HEK293T (cell line): ENCODE data around the gene ITSN2.

Source experiments
- ARNT ChIP-seq: fragments of 450-650 bp; IDR thresholded peaks from 2 replicates; pipeline ENCODE4 v1.6.1; 2017; ENCODE audit warnings: mild to moderate bottlenecking
- ELF4 ChIP-seq: fragments of 450-650 bp; IDR thresholded peaks from 2 replicates; pipeline ENCODE4 v1.6.1; 2017; ENCODE audit warnings: antibody characterized with exemption
- FOXA1 ChIP-seq: fragments of 450-650 bp; IDR thresholded peaks from 2 replicates; pipeline ENCODE4 v1.6.1; 2016; ENCODE audit warnings: mild to moderate bottlenecking
- L3MBTL2 ChIP-seq: fragments of 450-650 bp; conservative IDR thresholded peaks from 2 replicates; pipeline ENCODE4 v1.6.1; 2016; ENCODE audit warnings: mild to moderate bottlenecking
- NFRKB ChIP-seq: fragments of 450-650 bp; IDR thresholded peaks from 2 replicates; pipeline ENCODE4 v1.6.1; 2016; ENCODE audit warnings: mild to moderate bottlenecking, moderate library complexity
- SP1 ChIP-seq: fragments of 450-650 bp; IDR thresholded peaks from 2 replicates; pipeline ENCODE4 v1.6.1; 2017
- SUZ12 ChIP-seq: fragments of 450-650 bp; IDR thresholded peaks from 2 replicates; pipeline ENCODE4 v1.6.1; 2016; ENCODE audit warnings: mild to moderate bottlenecking
- ZNF384 ChIP-seq: fragments of 450-650 bp; IDR thresholded peaks from 2 replicates; pipeline ENCODE4 v1.6.1; 2016

DNA sequence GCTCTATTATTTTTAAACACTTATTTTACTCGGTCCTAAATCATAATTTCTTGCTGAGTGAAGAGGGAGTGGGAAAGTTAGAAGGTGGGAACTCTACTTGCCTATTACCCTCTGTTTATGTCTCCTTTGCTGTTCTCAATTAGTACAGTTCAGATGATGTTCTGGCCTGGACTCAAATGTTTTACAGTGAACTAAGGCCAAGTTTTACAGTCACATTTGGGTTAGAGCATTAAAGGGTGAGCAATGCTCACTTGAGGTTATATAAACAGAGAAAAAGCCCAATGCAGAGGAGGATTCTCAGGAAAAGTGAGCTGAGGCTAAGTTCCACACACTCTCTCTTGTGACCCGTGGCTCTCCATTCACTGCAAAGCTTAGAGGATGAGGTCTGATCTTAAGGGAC is 52.4 kb downstream of the ITSN2 start:
- TF ChIP-seq FOXA1 (no peak), ZNF384 (no peak), SP1 (no peak), ELF4 (no peak), NFRKB (no peak), ARNT (no peak), SUZ12 (no peak), L3MBTL2 (no peak)
